Activated naive CD4-positive, alpha-beta T cell treated with Interleukin-2 at 50 U/mL for 16 hours (primary cell): Measurements from ENCODE around the gene FMNL1.

ENCODE experiments used
- DNase-seq: peaks from one replicate; pipeline ENCODE4 v3.0.0-alpha.2; 2020

The FMNL1 gene

GRCh38 chr17:45222996-45223538, 1.4 kb downstream of the FMNL1 start:
- DNase-seq: peak; percentile 17

DNA sequence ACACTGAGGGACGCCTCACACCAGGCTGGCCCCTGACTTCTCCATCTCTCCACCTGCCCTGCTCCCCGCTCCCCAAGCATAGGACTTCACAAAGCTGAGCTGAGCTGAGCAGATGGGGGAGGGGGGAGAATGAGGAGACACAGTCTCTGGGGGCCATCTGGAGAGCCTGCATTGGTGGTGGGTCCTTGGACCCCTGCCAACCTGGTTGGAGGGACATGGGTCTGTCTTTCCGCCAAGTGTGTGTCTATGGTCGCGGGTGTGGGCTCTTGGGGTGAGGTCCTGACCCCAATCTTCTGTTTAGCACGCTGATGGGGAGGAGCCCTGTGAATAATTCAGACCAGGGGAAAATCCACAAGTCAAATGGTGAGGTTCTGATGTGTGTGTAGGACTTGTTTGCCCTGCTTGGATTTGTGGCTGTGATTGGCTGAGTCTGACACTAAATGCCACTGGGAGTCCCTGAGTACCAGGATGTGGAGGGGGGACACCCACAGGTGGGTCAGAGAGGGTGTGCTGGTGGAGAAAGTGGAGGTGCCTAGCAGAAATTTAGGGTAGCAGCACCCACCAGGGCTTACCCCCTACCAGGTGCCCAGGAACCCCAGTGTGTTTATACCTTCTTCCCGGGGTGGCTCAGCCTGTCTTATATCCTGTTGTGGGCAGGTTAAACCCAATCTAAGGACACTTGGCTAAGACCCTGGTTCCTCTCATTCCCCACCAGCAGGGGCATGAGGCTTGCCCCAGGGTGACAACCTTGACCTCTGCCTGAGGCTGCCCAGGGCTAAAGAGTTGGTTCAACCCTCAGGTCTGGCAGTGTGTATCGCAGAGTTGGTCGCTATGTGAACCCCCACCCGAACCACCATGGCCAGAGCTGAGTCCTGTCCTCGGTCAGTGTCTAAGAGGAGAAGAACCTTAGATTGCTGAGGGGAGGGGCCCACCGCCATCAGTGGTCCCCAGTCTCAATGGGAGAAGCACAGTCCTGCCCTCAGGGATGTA, 2.1 kb downstream of the FMNL1 start:
- DNase-seq: peak; percentile 63

- DNase-seq: peak; percentile 26
Measured at GRCh38 chr17:45224671-45225050, 3.0 kb downstream of the FMNL1 start.

- DNase-seq: peak; percentile 52
Measured at GRCh38 chr17:45225051-45225700, 3.5 kb downstream of the FMNL1 start.

GRCh38 chr17:45225964-45226530, 4.4 kb downstream of the FMNL1 start:
- DNase-seq: peak; percentile 95

- no peak for DNase-seq
Measured at GRCh38 chr17:45226576-45226975, 4.9 kb downstream of the FMNL1 start.

- DNase-seq: no peak
Measured at GRCh38 chr17:45227101-45227925, 5.6 kb downstream of the FMNL1 start.

- DNase-seq: peak; percentile 32
Measured at GRCh38 chr17:45227926-45228762, 6.5 kb downstream of the FMNL1 start.

DNA sequence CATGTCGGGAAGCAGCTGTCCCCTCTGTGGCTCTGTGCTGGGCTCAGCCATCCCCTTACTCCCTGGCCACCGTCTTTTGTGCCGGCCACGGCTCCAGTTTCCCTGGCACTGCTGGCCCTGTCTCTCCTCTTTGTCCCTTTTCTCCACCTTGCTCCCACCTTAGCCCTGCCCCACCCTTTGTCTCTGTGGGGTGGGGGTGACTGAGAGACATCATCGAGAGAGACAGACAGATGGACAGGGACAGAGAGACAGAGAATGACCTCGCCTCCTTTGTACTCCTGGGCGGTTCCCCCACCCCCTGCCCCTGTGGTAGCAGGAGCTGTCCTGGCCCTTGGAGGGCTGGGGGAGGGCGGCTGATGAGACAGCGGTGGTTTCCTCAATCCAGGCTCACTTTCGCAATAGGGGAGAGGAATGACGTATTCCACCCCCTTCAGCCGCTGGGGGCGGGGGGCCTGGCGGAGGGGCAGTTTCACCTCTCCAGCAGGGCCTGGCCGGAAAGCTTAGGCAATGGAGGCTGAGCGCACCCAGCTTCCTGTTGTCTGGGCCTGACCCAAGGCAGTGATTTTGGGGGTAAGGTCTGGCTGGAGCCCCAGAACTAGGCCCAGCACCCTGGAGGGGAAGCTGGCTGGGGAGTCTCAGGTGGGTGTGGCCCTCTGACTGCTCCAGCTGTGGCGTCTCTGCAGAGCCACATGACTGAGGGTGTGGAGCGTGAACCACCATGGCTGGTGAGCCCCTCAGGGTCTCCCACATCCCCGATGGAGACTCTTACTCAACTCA, 7.3 kb downstream of the FMNL1 start:
- peak; percentile 89 for DNase-seq

GRCh38 chr17:45229681-45230409, 8.2 kb downstream of the FMNL1 start:
- DNase-seq: peak; percentile 39

DNA sequence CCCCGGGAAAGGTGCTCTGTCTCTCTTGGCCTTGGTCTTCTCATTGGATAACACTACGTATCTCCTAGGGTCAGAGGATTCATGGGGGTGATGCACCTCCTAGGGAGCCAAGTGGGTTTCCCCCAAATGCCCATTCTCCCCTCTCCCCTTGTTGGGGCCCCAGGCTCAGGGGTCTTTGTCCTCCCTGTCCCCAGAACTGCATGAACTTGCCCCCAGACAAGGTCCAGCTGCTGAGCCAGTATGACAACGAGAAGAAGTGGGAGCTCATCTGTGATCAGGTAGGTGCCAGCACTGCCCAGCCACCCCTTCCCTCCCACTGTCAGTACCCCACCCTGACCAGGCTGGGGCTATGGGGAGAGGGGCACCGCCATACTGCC, 8.7 kb downstream of the FMNL1 start:
- DNase-seq: no peak

- DNase-seq: no peak
Measured at GRCh38 chr17:45230787-45231480, 9.2 kb downstream of the FMNL1 start.

- peak; percentile 38 for DNase-seq
Measured at GRCh38 chr17:45231481-45232116, 9.9 kb downstream of the FMNL1 start.

GRCh38 chr17:45232514-45233422, 11.1 kb downstream of the FMNL1 start:
- DNase-seq: no peak

GRCh38 chr17:45233423-45233924, 11.8 kb downstream of the FMNL1 start:
- DNase-seq: no peak

DNA sequence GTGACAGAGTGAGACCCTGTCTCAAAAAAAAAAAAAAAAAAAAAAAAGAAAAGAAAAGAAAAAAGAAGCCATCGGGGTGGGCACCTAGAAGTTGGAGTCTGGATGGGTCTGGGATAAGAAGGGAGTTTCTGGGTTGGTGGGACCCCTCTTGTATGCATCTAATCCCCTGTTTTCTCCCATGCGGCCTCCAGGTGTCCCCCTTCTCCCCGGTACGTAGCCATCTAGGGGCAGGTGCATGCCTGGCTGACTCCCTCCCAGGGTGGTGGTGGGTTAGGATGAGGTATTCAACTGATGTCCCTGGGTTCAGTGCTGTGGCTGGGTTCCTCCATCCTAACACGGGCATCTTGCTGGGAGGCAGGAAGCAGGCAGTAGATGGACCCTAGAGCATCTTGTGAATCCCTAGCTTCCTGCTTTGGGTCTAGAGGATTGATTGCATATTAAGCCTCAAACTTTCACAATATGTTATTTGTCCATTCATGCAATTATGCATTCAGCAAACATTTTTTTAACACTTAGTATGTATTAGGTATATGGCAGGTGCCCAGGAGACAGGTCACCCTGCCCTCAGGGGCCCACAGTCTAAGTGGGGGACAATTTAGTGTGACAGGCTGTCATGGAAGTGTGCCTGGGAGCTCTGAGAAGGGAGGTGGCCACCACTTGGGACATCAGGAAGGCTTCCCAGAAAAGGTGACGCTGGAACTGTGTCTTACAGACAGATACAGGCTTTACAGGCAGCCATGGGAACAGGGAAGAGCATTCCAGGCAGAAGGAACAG, 13.1 kb downstream of the FMNL1 start:
- peak; percentile 51 for DNase-seq
